HG02571 (cell line): ENCODE data around the gene AMOTL1.
"Not testable (repeated sequence)": the region's sequence is repeated elsewhere in the genome, so short reads cannot be mapped to it uniquely, and the experiment has no call there.

Experiments used
- ATAC-seq: cut with Tn5 transposase; IDR thresholded peaks from one replicate; pipeline ENCODE4 v1.9.1; 2021; ENCODE audit warnings: mild to moderate bottlenecking, moderate library complexity; ENCODE audit not compliant: unreplicated experiment

AMOTL1 gene

DNA sequence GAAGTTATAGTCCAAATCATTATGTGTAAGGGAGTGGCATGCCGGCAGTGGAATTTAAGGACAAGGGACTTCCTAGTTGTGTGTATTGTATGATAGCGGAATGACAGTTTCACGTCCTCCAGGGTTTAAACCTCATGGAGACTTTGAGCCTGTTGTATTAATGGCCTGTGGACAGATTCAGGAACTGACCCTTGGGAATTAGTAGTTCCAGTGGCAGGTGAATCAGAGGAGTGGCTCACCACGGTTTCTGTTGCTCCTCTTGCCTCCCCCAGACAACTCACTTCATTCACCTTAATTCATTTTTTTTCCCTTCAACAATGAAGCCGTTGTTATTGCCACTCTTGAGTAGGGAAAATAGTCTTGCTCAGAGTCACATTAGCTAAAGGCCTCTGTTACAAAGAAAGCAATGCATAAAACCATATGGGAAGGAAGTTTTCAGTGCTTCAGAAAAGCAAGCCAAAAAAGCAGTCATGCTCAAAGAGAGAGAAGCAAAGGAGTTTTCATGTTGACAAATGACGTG, 22.6 kb downstream of the AMOTL1 start:
- ATAC-seq = no peak

DNA sequence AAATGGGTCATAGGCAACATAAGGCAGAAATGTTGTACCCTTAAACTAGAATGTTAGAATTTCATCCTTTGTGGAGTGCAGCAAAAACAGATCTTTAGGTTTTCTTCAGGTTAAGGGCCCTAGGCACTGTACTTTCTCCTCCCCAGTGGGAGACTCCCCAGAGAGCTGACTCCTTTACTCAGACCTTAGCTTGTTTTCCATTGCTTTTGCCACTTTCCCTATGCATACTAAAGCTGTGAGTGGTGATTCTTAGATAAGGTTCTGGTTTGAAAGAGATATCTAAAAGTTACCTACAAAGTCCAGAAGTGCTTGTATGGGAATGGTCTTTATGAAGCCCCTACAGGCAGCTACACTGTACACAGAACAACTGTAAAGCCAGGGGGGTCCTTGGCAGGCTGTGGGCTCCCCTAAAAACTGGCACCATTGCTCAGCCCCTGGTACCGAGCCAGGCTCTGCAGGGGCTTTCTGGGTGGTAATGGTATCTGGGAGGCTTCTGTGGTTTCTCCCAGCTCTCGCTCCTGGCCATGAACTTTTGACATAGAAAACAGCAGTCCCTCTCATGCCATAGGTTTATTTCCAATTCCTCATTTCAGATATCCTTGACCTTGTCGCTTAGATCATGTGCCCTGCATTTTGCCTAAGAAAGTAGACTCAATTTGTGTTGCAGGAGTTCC, 23.2 kb downstream of the AMOTL1 start:
- ATAC-seq = no peak

DNA sequence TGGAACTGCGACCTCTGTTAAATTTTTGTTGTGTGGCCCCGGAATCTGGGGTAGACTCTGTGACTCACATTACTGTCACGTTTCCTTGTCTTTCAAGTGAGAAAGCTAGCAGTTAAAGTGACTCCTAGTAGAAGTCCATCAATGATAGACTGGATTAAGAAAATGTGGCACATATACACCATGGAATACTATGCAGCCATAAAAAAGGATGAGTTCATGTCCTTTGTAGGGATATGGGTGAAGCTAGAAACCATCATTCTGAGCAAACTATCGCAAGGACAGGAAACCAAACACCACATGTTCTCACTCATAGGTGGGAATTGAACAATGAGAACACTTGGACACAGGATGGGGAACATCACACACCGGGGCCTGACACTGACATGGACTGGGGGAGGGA, 23.8 kb downstream of the AMOTL1 start:
- not testable (repeated sequence) for ATAC-seq

DNA sequence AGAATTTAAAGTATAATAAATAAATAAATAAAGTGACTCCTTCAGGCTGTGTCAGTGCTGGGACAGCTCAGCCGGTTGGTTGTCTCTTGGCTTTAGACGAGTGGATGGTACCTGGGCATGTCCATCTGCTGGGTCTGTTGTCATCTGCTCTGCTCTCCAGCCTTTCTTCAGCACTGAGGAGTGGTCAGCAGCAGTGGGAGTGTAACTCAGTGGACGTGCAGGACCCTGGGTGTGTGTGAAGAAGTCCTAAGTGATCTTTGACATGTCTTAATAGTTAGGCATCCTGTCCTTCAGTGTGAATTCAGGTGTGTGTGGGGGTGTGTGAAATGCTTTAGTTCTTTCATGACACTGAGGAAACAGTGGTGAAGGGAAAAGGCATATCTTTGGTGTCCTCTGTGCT, 24.3 kb downstream of the AMOTL1 start:
- no peak for ATAC-seq

DNA sequence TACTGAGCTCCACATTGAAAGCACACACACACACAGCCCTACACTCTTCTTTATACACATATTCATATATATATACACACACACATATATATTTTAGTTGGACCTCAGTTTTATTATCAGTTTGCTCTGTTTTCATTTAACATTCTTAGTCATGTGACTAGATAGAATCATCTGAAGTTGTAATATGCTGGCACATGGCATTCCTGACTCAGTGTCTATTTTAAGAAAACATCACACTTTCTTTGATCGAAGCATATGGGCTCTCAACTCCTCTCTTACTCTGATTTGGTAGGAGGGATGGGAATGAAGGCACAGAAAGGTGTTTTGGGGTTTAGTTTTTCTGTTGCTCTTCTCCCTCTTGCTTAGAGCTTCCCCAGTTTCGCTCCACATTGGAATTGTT, 24.8 kb downstream of the AMOTL1 start:
- no peak for ATAC-seq

DNA sequence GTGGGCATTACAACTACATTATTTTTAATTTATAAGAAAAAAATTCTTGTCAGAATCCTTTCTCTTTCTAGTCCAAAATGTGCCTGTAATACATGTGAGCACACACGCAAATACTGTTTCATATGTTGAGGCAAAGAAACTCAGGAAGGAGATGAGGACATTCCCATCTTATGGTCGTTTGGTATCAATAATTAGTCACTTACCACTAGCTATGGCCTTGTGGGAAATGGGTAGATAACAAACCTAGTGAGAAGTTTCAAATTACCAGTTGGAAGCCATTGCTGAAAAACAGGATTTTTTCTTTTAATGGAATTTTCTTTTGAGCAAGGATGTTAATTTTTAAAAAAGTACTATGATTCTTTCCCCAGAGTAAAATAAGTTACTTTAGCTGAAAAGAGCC, 25.7 kb downstream of the AMOTL1 start:
- ATAC-seq = no peak

DNA sequence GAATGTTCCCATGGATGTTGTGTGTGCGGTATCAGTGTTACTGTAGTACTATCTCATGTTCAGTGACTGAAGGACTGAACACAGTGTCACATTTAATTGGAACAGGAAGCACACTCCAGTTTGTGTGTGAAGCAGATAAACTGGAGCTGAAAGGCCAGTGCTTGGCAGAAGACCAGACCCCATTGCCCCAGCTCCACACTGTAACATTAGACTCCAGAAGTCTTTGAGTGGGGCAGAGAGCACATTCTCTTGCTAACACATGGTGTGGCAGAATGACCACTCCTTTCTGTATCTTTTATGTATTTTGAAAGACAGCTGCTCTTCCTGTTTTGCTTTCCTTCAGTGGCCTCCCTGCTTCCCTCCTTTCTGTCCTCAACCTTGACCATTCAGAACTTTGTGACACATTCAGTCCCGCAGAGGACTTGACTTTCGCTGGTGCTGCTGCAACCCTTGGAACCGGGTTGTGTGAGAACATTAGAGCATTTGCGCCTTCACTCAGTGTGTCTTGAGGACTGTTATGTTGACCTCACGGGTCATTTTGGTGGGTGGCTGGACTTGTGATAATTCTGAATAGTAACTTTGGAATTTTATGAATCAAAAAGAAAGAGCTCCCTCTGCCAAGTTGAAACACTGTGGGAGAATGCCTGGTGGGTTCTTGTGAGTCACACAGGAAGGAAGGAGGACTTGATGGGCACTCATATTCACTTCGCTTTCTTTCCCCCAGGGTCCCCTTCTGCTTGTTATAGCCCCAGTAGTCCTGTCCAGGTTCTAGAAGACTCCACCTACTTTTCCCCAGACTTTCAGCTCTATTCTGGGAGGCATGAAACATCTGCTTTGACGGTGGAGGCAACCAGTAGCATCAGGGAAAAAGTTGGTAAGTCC, 26.4 kb downstream of the AMOTL1 start:
- ATAC-seq = no peak

DNA sequence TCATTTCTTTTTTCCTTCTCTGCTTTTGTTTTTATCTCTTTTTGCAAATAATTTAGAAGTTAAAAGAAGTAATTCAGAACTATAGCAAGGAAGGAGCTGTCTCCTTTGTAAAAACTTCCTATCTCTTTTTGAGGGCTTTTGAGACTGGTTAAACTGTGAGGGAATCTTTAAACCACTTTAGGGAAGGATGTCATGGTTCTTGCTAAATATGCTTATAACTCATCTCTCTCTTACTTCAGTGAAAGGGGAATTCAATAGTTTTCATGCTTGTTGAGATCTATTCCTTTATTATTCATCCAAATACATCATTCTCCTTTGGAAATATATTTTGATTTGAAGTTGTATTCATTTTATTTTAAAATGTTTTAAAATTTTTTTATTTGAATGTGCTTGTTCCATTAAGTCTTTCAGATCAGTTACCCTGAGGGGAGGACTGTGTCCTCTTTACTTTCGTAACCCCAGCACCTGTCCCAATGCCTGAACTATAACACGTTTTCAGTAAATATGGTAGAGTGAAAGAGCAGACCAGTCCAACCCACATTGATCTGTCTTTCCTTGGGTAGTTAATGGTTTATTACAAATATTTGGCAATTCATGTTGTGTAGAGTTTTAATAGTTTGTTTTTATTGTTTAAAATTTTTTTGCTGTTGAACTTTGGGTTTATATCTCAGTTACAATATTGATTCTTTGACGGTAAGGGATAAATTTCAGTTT, 27.5 kb downstream of the AMOTL1 start:
- ATAC-seq = no peak

DNA sequence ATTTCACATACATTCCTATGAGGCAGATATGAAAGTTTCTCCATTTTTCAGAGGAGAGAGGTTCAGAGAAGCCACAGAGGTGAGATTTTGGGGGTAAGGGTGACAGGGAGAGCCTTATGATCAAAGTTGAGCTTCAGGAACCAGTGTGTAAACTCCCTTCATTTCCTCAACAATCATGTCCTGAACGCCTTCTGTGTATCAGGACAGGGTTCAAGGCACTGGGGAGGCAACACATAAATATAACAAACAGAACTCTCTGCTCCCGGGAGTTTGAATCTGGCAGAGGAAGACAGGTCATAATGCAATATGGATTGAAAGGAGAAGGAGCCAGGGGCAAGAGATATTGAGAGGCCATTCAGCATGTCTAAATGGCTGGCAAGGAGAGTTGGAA, 28.0 kb downstream of the AMOTL1 start:
- ATAC-seq = no peak

DNA sequence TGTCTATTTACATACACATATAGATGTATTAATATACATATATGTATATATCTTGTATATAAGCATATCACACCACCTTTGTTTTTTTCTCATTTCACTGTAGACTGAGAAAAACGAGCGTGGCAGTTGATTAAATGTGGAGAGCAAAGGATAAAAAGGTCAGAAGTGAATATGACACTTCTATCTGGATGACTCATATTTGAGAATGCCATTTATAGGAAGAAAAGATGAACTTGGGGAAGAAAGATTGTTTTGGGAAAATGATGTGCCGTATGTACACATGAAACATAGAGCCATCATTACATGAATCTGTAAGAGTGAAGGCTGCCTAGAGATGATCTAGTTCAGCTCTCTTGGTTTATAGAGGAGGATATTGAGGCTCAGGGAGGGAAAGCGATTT, 28.7 kb downstream of the AMOTL1 start:
- ATAC-seq = no peak

DNA sequence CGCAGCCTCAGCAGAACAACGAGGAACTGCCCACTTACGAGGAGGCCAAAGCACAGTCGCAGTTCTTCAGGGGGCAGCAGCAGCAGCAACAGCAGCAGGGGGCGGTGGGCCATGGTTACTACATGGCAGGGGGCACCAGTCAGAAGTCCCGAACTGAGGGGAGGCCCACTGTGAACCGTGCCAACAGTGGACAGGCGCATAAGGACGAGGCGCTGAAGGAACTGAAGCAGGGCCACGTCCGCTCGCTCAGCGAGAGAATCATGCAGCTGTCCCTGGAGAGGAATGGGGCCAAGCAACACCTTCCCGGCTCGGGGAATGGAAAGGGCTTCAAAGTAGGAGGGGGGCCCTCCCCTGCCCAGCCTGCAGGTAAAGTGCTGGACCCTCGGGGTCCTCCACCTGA, 31.6 kb downstream of the AMOTL1 start:
- no peak for ATAC-seq

DNA sequence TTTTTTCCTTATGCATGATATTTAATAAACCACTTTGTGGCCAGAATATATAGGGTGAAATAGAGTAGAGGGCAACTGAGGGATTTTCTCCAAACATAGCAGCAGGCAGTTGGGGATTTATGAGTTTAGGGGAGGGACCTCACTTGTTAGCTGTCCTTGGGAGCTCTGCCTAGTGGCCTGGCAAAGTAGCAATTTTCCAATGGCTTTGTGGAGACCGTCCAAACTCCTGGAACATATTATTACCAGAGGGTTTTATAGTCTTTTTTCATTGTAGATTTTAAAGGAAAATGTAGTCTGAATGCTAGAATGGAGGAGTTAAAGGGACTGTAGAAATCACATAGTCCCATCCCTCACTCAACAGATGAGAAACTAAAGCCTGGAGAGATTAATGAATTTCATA, 32.3 kb downstream of the AMOTL1 start:
- ATAC-seq = no peak

DNA sequence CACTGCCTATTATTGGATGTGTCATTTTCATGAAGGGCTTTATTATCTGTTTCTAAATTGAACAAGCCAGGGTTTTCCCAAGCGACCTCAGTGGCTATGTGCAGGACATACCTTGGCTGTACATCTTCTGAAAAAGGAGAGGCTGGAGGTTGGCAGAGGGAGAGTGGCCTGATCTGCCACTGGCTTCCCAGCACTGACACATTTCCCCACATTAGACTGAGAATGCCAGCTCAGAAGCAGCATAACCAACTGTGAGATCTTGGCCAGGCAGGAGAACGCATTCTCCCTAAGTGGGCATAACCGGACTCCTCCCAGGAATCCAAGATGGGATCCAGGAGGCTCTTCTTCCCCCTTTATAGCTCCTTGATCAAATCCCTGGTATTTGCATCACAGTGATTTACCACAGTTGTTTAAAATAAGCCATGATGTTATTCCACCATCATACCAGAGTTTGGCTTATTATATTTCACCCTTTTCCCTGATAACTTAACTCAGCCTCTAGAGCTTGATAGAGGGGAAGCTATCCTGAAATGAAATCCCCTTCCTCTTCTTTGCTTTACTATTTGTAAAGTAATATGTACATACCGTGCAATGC, 33.8 kb downstream of the AMOTL1 start:
- no peak for ATAC-seq

DNA sequence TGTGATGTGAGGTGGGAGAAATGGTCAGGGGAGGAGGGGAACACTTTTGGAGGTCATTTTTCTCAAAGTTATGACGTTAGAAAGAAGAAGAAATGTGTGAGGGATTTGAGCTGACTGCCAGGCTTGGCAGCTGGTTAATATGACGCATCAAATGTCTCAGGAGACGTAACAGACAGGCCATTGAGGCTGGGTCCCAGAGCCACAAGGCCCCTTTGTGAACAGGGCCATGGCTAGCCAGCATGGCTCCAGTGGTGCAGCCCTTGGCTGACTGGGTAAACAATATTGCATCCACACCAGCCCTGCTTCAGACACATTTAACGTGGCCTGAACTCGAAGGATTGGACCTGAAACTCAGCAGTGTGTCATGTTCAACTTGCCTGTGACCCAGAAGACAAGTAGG, 34.3 kb downstream of the AMOTL1 start:
- ATAC-seq = no peak

DNA sequence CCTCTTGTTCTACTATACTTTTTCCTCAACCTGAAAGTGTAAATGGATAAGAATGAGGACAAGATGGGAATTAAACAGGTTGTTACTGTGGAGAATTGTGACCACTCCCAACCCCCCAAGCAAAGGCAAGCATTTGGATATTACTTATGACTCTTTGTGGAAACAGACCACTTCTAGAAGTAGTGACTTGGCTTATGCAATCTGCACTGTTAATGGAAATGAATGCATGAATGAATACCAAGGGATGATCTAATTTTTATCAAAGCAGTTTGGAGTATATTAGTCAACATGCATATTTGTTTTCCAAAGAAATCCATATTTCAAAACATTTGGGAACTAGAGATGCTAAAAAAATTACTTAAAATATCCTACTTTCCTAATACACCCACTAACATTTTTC, 35.3 kb downstream of the AMOTL1 start:
- ATAC-seq = no peak

DNA sequence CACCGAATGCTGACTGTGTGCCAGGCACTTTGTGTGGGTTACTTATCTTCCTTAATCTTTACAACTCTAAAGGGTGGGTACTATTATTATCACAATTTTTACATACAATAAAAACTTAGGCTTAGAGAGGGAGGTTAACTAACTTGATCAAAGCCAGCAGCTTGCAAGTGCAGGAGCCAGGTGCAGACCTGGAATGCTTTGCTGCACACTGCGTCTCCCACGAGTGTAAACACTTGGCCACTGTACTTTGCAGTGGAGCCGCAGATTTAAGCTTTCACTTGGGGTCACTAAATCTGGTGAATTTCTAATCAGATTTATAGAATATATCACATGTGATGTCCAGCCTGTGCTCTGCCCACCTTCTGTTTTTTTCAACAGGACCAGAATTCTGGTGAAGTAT, 36.7 kb downstream of the AMOTL1 start:
- ATAC-seq = no peak

DNA sequence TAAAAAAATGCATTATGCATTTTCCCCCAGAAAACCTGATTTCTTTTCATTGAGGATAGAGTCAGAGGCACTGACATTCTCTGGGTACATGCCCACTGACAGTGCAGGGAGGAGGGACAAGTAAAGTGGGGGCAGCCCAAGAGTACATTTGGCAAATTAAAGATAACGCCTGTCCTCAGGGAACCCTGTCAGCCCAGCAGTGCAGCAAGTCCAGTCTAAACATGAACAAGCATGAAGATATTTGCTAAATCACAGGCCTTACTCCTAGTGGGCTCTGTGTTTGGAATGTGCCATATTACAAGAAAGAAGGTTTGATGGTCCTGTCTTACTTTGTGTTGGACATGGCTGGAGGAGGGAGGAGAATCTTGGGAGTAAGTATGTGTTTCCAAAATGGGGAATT, 37.9 kb downstream of the AMOTL1 start:
- no peak for ATAC-seq

DNA sequence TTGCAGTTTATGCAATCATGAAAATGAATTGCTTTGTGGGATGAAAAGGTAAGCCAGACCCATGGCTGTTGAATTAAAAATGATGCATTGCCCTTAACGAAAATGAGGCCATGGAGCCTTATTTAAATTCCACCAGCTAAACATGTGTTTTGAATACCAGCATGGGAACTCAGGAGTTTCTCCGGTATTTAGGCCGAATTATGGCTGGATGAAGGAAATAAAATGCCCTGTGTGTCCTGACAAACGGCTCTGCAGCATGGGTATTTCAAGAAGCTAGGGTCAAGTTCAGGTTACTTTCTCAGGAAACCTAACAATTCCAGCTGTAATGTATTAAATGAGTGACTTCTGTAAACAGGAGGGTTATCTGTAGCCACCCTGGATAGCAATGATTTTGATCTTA, 38.3 kb downstream of the AMOTL1 start:
- ATAC-seq = no peak

DNA sequence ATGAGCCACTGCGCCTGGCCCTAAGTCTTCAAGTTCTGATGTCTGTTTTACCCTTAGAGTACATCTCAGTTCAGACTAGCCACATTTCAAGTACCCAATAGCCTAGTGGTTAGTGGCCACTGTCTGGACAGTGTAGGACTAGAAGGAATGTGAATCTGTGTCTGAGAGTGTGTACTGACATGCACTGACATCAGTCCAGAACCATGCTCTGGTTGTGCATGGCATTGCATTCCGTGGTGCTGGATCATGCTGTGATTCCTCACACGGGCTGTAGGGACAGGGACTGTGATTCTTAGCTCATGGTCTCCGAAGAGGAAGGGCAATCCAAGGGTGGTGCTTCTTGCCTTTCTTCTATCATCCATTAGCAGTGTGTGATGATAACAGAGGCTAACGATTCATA, 41.1 kb downstream of the AMOTL1 start:
- no peak for ATAC-seq

DNA sequence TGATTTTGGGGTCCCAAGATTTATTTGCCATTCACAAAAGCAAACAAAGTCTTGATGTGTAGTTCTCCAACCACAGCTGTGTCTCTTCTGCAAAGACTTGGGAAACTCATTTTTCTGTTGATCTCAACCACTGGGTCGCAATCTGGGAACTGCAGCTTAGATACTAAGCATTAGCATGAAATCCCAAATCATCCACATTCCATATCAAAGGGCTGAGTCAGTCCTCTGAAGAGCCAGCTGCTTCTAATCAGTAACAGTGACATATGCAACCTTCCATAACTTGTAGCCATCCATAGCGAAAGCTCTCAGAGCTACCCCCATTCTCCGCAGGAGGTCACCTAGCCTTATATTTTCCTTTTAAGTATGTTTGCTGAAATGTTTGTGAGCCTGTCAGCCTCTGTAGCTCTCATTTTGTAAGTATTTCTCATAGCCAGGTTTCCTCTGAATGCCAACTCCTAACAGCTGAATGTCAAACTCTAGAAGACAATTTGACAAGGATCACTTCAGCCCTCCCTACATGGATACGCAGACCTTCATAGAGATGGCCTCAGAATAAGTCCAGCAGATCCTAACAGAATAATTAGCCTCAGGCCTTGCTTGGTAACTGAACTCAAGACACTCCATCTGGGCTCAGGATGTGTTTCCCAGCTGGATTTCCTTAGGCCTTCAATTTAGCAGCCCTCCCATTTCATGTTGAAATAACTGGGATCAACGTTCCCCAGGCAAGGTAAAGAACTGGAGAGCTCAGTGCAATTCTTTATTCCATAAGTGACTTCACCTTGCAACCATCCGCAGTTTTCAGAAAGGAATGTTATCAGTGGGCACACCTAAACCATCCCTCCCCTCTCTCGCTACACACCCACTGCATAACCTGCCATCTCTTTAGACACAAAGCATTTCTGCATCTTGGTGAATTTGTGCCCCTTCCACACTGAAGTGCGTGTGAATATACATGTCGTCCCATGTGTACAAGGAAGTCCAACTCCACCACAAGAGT, 44.9 kb downstream of the AMOTL1 start:
- not testable (repeated sequence) for ATAC-seq
